HepG2 (cell line): ENCODE measurements around the gene CXCR1. TPM values are rescaled to one million over a fixed set of nuclear protein-coding genes. Genes with fewer than 3 reads are reported as not detected.
"Not testable (repeated sequence)": the region's sequence is repeated elsewhere in the genome, so short reads cannot be mapped to it uniquely, and the experiment has no call there.

Experiments used
- ATAC-seq: fragments of 200-7000 bp; cut with Tn5 transposase; 3 replicates; pipeline ENCODE4 v1.9.1; 2020; ENCODE audit warnings: mild to moderate bottlenecking, moderate library complexity
- BruUV-seq: library from RNA; stranded (reverse); fragments of 400-500 nt; replicated peaks from 2 replicates; lab custom pipeline; 2021; lab: Mats Ljungman, UMichigan
- CTCF ChIA-PET: fragments of 300-600 bp; formaldehyde crosslinking; extraction: SDS; loops from one replicate; lab custom pipeline; 2021; ENCODE audit warnings: low total read pairs, inconsistent platforms, low intra/inter-chr PET ratio; lab: Yijun Ruan, JAX
- POLR2A ChIA-PET: fragments of 350-600 bp; sonication (Branson Sonifier 250); formaldehyde crosslinking; loops from one replicate; lab custom pipeline; 2020; ENCODE audit warnings: antibody characterized with exemption, inconsistent platforms; lab: Yijun Ruan, JAX
- DNase-seq: peaks from one replicate; pipeline ENCODE4 v3.0.0-alpha.2; 2015; ENCODE audit warnings: low spot score
- FAIRE-seq: peaks from 3 replicates; lab custom pipeline; 2011; peaks lifted over from hg19 to GRCh38; lab: Jason Lieb, UNC
- H2AFZ ChIP-seq: one replicate; pipeline ENCODE4 v1.6.1; 2011; ENCODE audit warnings: low read length, inconsistent platforms
- H3K27ac ChIP-seq: fragments of 300-600 bp; 3 replicates; pipeline ENCODE4 v1.8.0; 2011; ENCODE audit warnings: mixed run types, mild to moderate bottlenecking, mixed read lengths, low read length, inconsistent platforms; ENCODE audit not compliant: insufficient read depth; ENCODE audit errors: extremely low read length
- H3K27me3 ChIP-seq, 2 experiments: fragments of 200-600 bp in 1 of 2; 2 replicates in 1 of 2; 3 replicates in 1 of 2; pipeline versions ENCODE4 v1.6.0 to v1.8.0; 2011; ENCODE audit warnings: low read length in 2 of 2, mild to moderate bottlenecking in 2 of 2, moderate library complexity in 2 of 2, inconsistent platforms in 1 of 2; ENCODE audit not compliant: insufficient read depth in 2 of 2, control insufficient read depth in 1 of 2
- H3K36me3 ChIP-seq, 2 experiments: fragments of 200-600 bp in 1 of 2; replicated peaks in 1 of 2; 2 replicates in 1 of 2; 3 replicates in 1 of 2; pipeline versions ENCODE4 v1.5.1 to v1.8.0; 2011; ENCODE audit warnings: low read length in 2 of 2, inconsistent platforms in 1 of 2; ENCODE audit not compliant: insufficient read depth in 2 of 2, control insufficient read depth in 1 of 2
- H3K4me1 ChIP-seq: 2 replicates; pipeline ENCODE4 v1.5.1; 2012; ENCODE audit warnings: low read length, inconsistent platforms; ENCODE audit not compliant: insufficient read depth
- H3K4me2 ChIP-seq: 2 replicates; pipeline ENCODE4 v1.6.0; 2011; ENCODE audit warnings: low read depth, low read length, inconsistent platforms
- H3K4me3 ChIP-seq, 3 experiments: fragments of 200-600 bp in 1 of 3; sonication (generic), shearing (Covaris generic) in 1 of 3; replicated peaks in 1 of 3; 2 replicates each; pipeline ENCODE4 v1.5.1; 2011 to 2016; ENCODE audit warnings: low read length in 3 of 3, inconsistent platforms in 2 of 3, low read depth in 2 of 3, mild to moderate bottlenecking in 2 of 3, control low read depth in 1 of 3, mixed read lengths in 1 of 3; ENCODE audit not compliant: insufficient read depth in 1 of 3
- H3K79me2 ChIP-seq: one replicate; pipeline ENCODE4 v1.6.1; 2011; ENCODE audit warnings: low read length, inconsistent platforms; ENCODE audit not compliant: insufficient read depth
- H3K9ac ChIP-seq: 2 replicates; pipeline ENCODE4 v1.6.0; 2011; ENCODE audit warnings: mild to moderate bottlenecking, low read depth, low read length, inconsistent platforms; ENCODE audit not compliant: insufficient read depth
- H3K9me3 ChIP-seq: 2 replicates; pipeline ENCODE4 v1.5.1; 2012; ENCODE audit warnings: mild to moderate bottlenecking, low read length
- H4K20me1 ChIP-seq: 2 replicates; pipeline ENCODE4 v1.6.0; 2011; ENCODE audit warnings: inconsistent platforms, mild to moderate bottlenecking, low read length, moderate library complexity; ENCODE audit not compliant: insufficient read depth
- NFYB ChIP-seq: sonication (generic); formaldehyde crosslinking; IDR thresholded peaks from 2 replicates; pipeline ENCODE4 v1.4.0; 2020; ENCODE audit warnings: missing genetic modification reagents
- WGBS: methylation state at CpG from one replicate; pipeline ENCODE4 v1.1.6; 2017; ENCODE audit warnings: low lambda C conversion rate; 5-methylcytosine and 5-hydroxymethylcytosine counted together
- in situ Hi-C: cut with HindIII; loops from 2 replicates; pipeline ENCODE4 v1.10.0; 2017; ENCODE audit warnings: low pct_unique_long_range_greater_than_20kb; ENCODE audit not compliant: extremely low pct_ligation_motif_present
- intact Hi-C: fragments of 100-400 bp; cut with micrococcal nuclease; formaldehyde crosslinking; loops from one replicate; pipeline ENCODE4 v1.10.0; 2022; ENCODE audit not compliant: unreplicated experiment
- polyA plus RNA-seq, 8 experiments: library from polyadenylated mRNA; depleted of rRNA in 3 of 8; stranded (reverse) in 7 of 8; unstranded in 1 of 8; fragments of >200 nt; fragmentation: Illumina TruSeq in 4 of 8; extraction: Trizol in 4 of 8; gene quantifications; 2 replicates each; pipeline versions ENCODE4 v1.2.1 to v1.2.3, GENCODE V29; 2011 to 2016; ENCODE audit warnings: low read depth in 4 of 8, missing spikeins in 1 of 8, mixed read lengths in 1 of 8; ENCODE audit not compliant: insufficient read depth in 1 of 8
- total RNA-seq, 5 experiments: library from RNA; depleted of rRNA; stranded (reverse); fragments of >200 nt; fragmentation: Illumina TruSeq; extraction: Trizol; gene quantifications; 2 replicates each; pipeline ENCODE4 v1.2.3, GENCODE V29; 2016; ENCODE audit warnings: low read depth in 1 of 5

CXCR1 gene
- total and polyA plus RNA-seq, 2 of the 13 experiments (the other 11 are each of a cell fraction or from before 2014, with no cell fraction given): not detected

DNA sequence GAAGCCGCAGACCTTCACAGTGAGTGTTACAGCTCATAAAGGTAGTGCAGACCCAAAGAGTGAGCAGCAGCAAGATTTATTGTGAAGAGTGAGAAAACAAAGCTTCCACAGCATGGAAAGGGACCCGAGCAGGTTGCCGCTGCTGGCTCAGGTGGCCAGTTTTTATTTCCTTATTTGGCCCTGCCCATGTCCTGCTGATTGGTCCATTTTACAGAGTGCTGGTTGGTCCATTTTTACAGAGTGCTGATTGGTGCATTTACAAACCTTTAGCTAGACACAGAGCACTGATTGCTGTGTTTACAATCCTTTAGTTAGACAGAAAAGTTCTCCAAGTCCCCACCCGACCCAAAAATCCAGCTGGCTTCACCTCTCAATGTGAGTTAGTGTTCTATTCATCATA lies 45.0 kb downstream of the CXCR1 start:
- intact Hi-C loops, H3K9ac ChIP-seq, H4K20me1 ChIP-seq, ATAC-seq, H3K27ac ChIP-seq, BruUV-seq, POLR2A ChIA-PET, CTCF ChIA-PET, H3K36me3 ChIP-seq, H3K4me2 ChIP-seq, H3K79me2 ChIP-seq, FAIRE-seq, in situ Hi-C loops, H3K4me3 ChIP-seq, H3K4me1 ChIP-seq, DNase-seq, H2AFZ ChIP-seq: not testable (repeated sequence)
- peak; percentile 61; the same call in 1 of the 2 replicates for TF ChIP-seq NFYB (CRISPR knock-in tag)
- WGBS: 29% methylated on average over 4 of the region's 4 CpGs
- Histone ChIP-seq H3K9me3 (peaks cover 11% of the 10 kb centered on the region), H3K27me3 (peaks cover 1 to 29% of the 10 kb centered on the region in 2 experiments)

Other genes starting within 250 kb of the CXCR1 start
- 1.9 TPM in 2 replicates for gene TNS1, start 164.0 kb downstream of the CXCR1 start, total RNA-seq (2016; rRNA removed; fragmentation: Illumina TruSeq; extraction: Trizol)
- gene TNS1, start 164.0 kb downstream of the CXCR1 start, polyA plus RNA-seq (2011; rRNA removed): 118 and 127 TPM in 2 replicates
- gene RUFY4, start 97.7 kb downstream of the CXCR1 start, total RNA-seq (2016; rRNA removed; fragmentation: Illumina TruSeq; extraction: Trizol): not detected in 2 replicates
- not detected in 2 replicates for gene RUFY4, start 97.7 kb downstream of the CXCR1 start, polyA plus RNA-seq (2011; rRNA removed)
- gene CXCR2, start 40.9 kb downstream of the CXCR1 start, total RNA-seq (2016; rRNA removed; fragmentation: Illumina TruSeq; extraction: Trizol): not detected in 2 replicates
- not detected in 2 replicates for gene CXCR2, start 40.9 kb downstream of the CXCR1 start, polyA plus RNA-seq (2011; rRNA removed)
- gene ARPC2, start 50.2 kb upstream of the CXCR1 start, total RNA-seq (2016; rRNA removed; fragmentation: Illumina TruSeq; extraction: Trizol): 168 and 201 TPM in 2 replicates
- gene ARPC2, start 50.2 kb upstream of the CXCR1 start, polyA plus RNA-seq (2011; rRNA removed): 257 and 303 TPM in 2 replicates
- gene GPBAR1, start 94.1 kb upstream of the CXCR1 start, total RNA-seq (2016; rRNA removed; fragmentation: Illumina TruSeq; extraction: Trizol): 0.09 TPM in 1 of 2 replicates, not detected in the other
- gene GPBAR1, start 94.1 kb upstream of the CXCR1 start, polyA plus RNA-seq (2011; rRNA removed): 0.05 and 0.09 TPM in 2 replicates
- gene AAMP, start 103.2 kb upstream of the CXCR1 start, total RNA-seq (2016; rRNA removed; fragmentation: Illumina TruSeq; extraction: Trizol): 186 and 241 TPM in 2 replicates
- 110 and 119 TPM in 2 replicates for gene AAMP, start 103.2 kb upstream of the CXCR1 start, polyA plus RNA-seq (2011; rRNA removed)
- gene PNKD, start 103.6 kb upstream of the CXCR1 start, total RNA-seq (2016; rRNA removed; fragmentation: Illumina TruSeq; extraction: Trizol): 50.0 and 55.9 TPM in 2 replicates
- gene PNKD, start 103.6 kb upstream of the CXCR1 start, polyA plus RNA-seq (2011; rRNA removed): 78.0 and 80.4 TPM in 2 replicates
- 69.7 and 139 TPM in 2 replicates for gene TMBIM1, start 125.5 kb upstream of the CXCR1 start, total RNA-seq (2016; rRNA removed; fragmentation: Illumina TruSeq; extraction: Trizol)
- 127 and 181 TPM in 2 replicates for gene TMBIM1, start 125.5 kb upstream of the CXCR1 start, polyA plus RNA-seq (2011; rRNA removed)
- 0.22 TPM in 1 of 2 replicates, not detected in the other for gene CATIP, start 189.9 kb upstream of the CXCR1 start, total RNA-seq (2016; rRNA removed; fragmentation: Illumina TruSeq; extraction: Trizol)
- 0.07 and 0.09 TPM in 2 replicates for gene CATIP, start 189.9 kb upstream of the CXCR1 start, polyA plus RNA-seq (2011; rRNA removed)
- gene SLC11A1, start 215.3 kb upstream of the CXCR1 start, total RNA-seq (2016; rRNA removed; fragmentation: Illumina TruSeq; extraction: Trizol): 0.21 and 0.33 TPM in 2 replicates
- gene SLC11A1, start 215.3 kb upstream of the CXCR1 start, polyA plus RNA-seq (2011; rRNA removed): 2.3 and 2.5 TPM in 2 replicates
- gene CTDSP1, start 232.9 kb upstream of the CXCR1 start, total RNA-seq (2016; rRNA removed; fragmentation: Illumina TruSeq; extraction: Trizol): 78.5 and 91.0 TPM in 2 replicates
- gene CTDSP1, start 232.9 kb upstream of the CXCR1 start, polyA plus RNA-seq (2011; rRNA removed): 268 and 270 TPM in 2 replicates